Measurements from ENCODE around the gene CENPVL2. TPM values are rescaled to one million over a fixed set of nuclear protein-coding genes. Genes with fewer than 3 reads are reported as not detected.
"Not testable (repeated sequence)": the region's sequence is repeated elsewhere in the genome, so short reads cannot be mapped to it uniquely, and the experiment has no call there.

CENPVL2 gene
- total RNA-seq, 1 donor from 2014 or later: not detected

- Histone ChIP-seq H3K4me1 (no peaks in the 10 kb centered on the region), H3K27ac (replicated peaks) (no peak overlapping the region), H3K4me3 (no peak overlapping the region), H3K36me3 (no peaks in the 10 kb centered on the region), H3K9me3 (replicated peaks) (no peaks in the 10 kb centered on the region), H3K27me3 (ENCODE audit: low read depth) (no peaks in the 10 kb centered on the region)
- intact Hi-C loops (cut with micrococcal nuclease): no loop called here
- DNase-seq: no peak
- no peak for TF ChIP-seq CTCF (IDR thresholded peaks at IDR 0.05; ENCODE audit: borderline replicate concordance)
Measured at GRCh38 chrX:51665981-51666380, 16.6 kb downstream of the CENPVL2 start.

GRCh38 chrX:51643377-51643776, 39.3 kb downstream of the CENPVL2 start:
- Histone ChIP-seq H3K9me3 (replicated peaks) (no peaks in the 10 kb centered on the region), H3K4me1 (no peaks in the 10 kb centered on the region), H3K36me3 (no peaks in the 10 kb centered on the region), H3K27ac (replicated peaks) (no peak overlapping the region), H3K27me3 (ENCODE audit: low read depth) (peaks cover 26% of the 10 kb centered on the region), H3K4me3 (no peak overlapping the region)
- DNase-seq: no peak
- intact Hi-C loops (cut with micrococcal nuclease): no loop called here
- TF ChIP-seq CTCF (IDR thresholded peaks at IDR 0.05; ENCODE audit: borderline replicate concordance): no peak

GRCh38 chrX:51641421-51642021, 41.1 kb downstream of the CENPVL2 start:
- H3K27me3 ChIP-seq (ENCODE audit: low read depth): peaks cover 43% of the 10 kb centered on the region
- H3K9me3 ChIP-seq (replicated peaks): no peaks in the 10 kb centered on the region
- DNase-seq: no peak
- no peak overlapping the region for H3K27ac ChIP-seq (replicated peaks)
- no peak overlapping the region for H3K4me3 ChIP-seq
- peak; percentile 45 for TF ChIP-seq CTCF (IDR thresholded peaks at IDR 0.05; ENCODE audit: borderline replicate concordance)
- no peaks in the 10 kb centered on the region for H3K4me1 ChIP-seq
- no peaks in the 10 kb centered on the region for H3K36me3 ChIP-seq
- intact Hi-C loops (cut with micrococcal nuclease): no loop called here

GRCh38 chrX:51636511-51636910, 46.1 kb downstream of the CENPVL2 start:
- peaks cover 45% of the 10 kb centered on the region for H3K27me3 ChIP-seq (ENCODE audit: low read depth)
- H3K36me3 ChIP-seq; H3K4me3 ChIP-seq; DNase-seq; H3K27ac ChIP-seq (replicated peaks); H3K9me3 ChIP-seq (replicated peaks); H3K4me1 ChIP-seq; intact Hi-C loops (cut with micrococcal nuclease): not testable (repeated sequence)

Other genes with a start within 250 kb of the CENPVL2 start
- gene NUDT11, start 186.2 kb downstream of the CENPVL2 start, total RNA-seq: 0.14 TPM
- gene CENPVL3, start 63.9 kb downstream of the CENPVL2 start, total RNA-seq: not detected
- gene CENPVL1, start 27.7 kb upstream of the CENPVL2 start, total RNA-seq: not detected
- 8.8 TPM for gene GSPT2, start 60.6 kb upstream of the CENPVL2 start, total RNA-seq
- gene MAGED1, start 210.8 kb upstream of the CENPVL2 start, total RNA-seq: 61.7 TPM

All from left ventricle myocardium inferior (tissue), 1 donor.